Spinal cord (tissue), 10 donors: ENCODE data around the gene GNAZ. TPM values are rescaled to one million over a fixed set of nuclear protein-coding genes. Genes with fewer than 3 reads are reported as not detected.

ENCODE experiments used
- DNase-seq, 6 donors: peaks; one replicate each; pipeline versions ENCODE4 v3.0.0 to v3.0.0-alpha.2; 2013 to 2015; ENCODE audit warnings: low spot score in 6 of 6, low read depth in 4 of 6
- H3K27ac ChIP-seq: one replicate; pipeline ENCODE4 v1.5.1; 2013; ENCODE audit warnings: low read depth, low read length, control low read depth
- H3K27me3 ChIP-seq: one replicate; pipeline ENCODE4 v1.6.1; 2013; ENCODE audit warnings: low read length; ENCODE audit not compliant: control insufficient read depth, insufficient read depth
- H3K36me3 ChIP-seq: one replicate; pipeline ENCODE4 v1.6.1; 2013; ENCODE audit warnings: low read length; ENCODE audit not compliant: control insufficient read depth, insufficient read depth
- H3K4me1 ChIP-seq: one replicate; pipeline ENCODE4 v1.6.1; 2013; ENCODE audit warnings: low read length; ENCODE audit not compliant: control insufficient read depth, insufficient read depth
- H3K4me3 ChIP-seq: one replicate; pipeline ENCODE4 v1.5.1; 2013; ENCODE audit warnings: low read depth, low read length, control low read depth
- H3K9me3 ChIP-seq: one replicate; pipeline ENCODE4 v1.6.1; 2013; ENCODE audit warnings: low read length; ENCODE audit not compliant: control insufficient read depth, insufficient read depth
- WGBS: methylation state at CpG from one replicate; pipeline ENCODE4 v1.1.5; 2013; ENCODE audit warnings: missing lambda C conversion rate; ENCODE audit not compliant: insufficient coverage; 5-methylcytosine and 5-hydroxymethylcytosine counted together
- polyA plus RNA-seq, 2 donors: library from polyadenylated mRNA; unstranded; fragments of 120-200 nt; gene quantifications; one replicate each; pipeline ENCODE4 v1.2.1, GENCODE V29; 2013; ENCODE audit not compliant: insufficient read length in 2 of 2
- total RNA-seq, 2 donors: library from RNA; depleted of rRNA in 1 of 2; stranded (reverse); fragments of 120-200 nt in 1 of 2; fragments of >200 nt in 1 of 2; gene quantifications; one replicate each; pipeline versions ENCODE4 v1.2.3 to v1.2.4, GENCODE V29; 2013 to 2014
- donor health status: healthy.

Gene GNAZ
- total and polyA plus RNA-seq, 4 donors, result 33.3 to 77.9 (median 59.0) TPM

DNA sequence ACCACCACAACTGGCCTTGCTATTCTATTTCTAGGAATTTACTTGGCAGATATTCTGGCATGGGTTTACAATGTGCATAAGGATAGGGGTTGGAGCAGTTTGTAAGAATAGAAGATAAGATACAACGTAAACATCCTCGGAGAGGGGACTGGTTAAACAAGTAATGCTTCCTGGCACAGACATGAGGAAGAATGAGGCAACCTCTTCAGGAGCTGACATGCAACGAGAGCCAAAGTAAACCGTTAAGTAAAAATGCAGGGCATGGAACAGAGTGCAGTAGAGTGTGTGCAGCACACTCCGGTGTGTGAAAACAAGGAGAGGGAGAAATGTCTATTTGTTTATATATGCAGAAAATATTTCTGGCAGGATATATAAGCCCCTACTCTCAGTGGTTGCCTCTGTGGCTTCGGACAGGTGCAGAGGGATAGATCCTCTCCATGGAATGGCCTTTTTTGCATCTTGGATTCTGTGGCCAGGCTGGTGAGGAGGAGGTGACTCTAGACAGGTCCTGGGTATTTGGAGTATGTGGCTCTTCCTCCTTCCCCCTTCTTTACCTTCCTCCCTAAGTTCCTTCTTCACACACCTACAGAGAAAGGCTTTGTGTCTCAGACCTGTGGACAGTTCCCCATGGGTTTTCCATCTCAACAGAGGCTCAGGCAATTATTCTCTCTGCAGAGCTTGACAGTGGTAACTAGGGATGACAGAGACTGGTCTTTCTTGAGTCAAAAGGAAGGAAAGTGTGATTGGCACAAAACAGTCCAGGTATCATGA lies 77.5 kb downstream of the GNAZ start:
- no peak overlapping the region for H3K27ac ChIP-seq
- WGBS, result 46% methylated on average over 4 of the region's 6 CpGs
- DNase-seq, result no peak
- peaks cover 25% of the 10 kb centered on the region for H3K4me1 ChIP-seq
- no peaks in the 10 kb centered on the region for H3K27me3 ChIP-seq
- no peak overlapping the region for H3K4me3 ChIP-seq
- peaks cover 36% of the 10 kb centered on the region for H3K36me3 ChIP-seq
- no peaks in the 10 kb centered on the region for H3K9me3 ChIP-seq

DNA sequence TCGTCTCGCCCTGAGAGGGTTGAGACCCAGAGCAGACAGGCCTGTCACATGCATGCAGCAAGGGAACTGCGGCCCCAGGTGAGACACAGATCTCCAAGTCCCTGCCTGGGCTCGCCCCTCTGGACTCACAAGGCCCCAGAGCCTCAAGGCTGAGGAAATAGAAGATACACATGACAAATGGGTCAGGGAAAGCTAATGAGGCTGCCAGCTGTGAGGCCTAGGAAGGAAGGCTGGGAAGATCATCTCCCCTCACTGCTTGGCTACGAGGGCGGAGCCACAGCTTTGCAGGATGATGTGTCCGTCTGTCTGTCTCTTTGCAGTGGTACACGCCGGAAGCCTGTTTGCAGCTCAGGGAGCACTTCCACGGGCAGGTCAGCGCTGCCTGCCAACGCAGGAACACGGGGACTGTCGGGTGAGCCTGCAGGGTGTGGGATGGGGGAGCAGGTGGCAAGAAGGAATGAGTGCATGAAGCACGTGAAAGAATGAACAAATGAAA lies 79.5 kb downstream of the GNAZ start:
- Histone ChIP-seq H3K4me3 (no peak overlapping the region), H3K27ac (no peak overlapping the region), H3K36me3 (peaks cover 51% of the 10 kb centered on the region), H3K27me3 (no peaks in the 10 kb centered on the region), H3K9me3 (no peaks in the 10 kb centered on the region), H3K4me1 (peaks cover 22% of the 10 kb centered on the region)
- no peak for DNase-seq
- 58% methylated on average over 14 of the region's 15 CpGs for WGBS

- Histone ChIP-seq H3K4me1 (peaks cover 12% of the 10 kb centered on the region), H3K36me3 (peaks cover 58% of the 10 kb centered on the region), H3K27ac (no peak overlapping the region), H3K27me3 (no peaks in the 10 kb centered on the region), H3K4me3 (no peak overlapping the region), H3K9me3 (no peaks in the 10 kb centered on the region)
- 97% methylated on average over 4 of the region's 6 CpGs for WGBS
- DNase-seq, result no peak
Measured at GRCh38 chr22:23150762-23151161, 80.4 kb downstream of the GNAZ start.

DNA sequence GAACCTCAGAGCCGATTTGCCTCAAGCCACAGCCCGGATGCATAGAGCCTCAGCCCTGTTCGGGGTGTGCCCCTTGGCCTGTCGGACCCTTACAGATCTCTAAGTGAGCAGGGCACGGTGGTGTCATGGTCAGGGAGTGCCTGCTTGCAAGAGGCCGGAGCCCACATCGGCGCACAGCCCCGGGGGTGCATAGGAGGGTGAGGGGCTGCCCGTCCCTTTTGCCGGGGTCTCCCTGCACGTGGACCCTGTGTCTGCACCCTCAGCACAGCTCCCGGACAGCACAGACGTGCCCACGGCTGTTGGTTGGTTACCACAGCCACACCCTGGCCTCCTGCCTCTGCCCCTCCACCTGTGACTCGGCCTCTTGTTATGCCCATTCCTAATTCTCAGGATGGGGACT lies 81.5 kb downstream of the GNAZ start:
- Histone ChIP-seq H3K36me3 (peaks cover 69% of the 10 kb centered on the region), H3K27me3 (no peaks in the 10 kb centered on the region), H3K9me3 (no peaks in the 10 kb centered on the region), H3K4me1 (peaks cover 1% of the 10 kb centered on the region), H3K4me3 (no peak overlapping the region), H3K27ac (no peak overlapping the region)
- WGBS, result 94% methylated on average over 12 of the region's 16 CpGs
- DNase-seq, result no peak

DNA sequence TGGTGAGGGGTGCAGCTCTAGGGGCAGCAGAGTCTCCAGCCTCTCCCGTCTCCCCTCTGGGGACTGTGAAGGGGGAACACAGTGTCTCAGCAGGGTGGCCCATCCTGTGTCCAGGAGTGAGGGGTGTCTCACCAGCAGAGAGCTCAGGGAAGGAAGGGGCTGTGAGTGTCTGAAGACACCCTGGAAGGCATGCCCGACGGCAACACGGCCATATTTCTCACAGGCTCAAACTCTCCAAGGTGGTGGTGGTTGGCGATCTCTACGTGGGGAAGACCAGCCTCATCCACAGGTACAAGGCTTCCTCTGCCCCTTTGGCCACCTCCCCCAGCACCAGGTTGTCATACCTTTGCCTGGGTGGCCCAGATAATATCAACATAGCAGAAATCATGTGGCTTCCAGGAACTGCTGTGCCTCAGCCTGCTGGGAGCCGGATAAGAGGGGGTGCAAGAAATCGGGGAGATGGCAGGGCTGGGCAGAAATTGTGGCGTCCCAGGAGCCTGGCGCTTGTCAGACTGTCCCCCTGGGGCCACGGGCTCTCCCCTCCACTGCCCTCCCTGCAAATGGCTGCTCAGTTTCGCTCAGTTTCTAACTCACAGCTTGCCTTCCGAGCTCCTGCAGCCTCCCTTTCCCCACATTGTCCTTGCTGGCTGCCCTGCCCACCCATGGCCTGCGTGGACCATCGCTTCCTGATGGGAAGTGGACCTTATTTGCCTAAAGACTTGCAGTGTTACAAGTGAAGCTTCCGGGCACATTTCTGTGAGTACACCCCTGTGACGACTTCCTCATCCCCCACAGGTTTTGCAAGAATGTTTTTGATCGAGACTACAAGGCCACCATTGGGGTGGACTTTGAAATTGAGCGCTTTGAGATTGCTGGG lies 82.2 kb downstream of the GNAZ start:
- no peak overlapping the region for H3K27ac ChIP-seq
- 87% methylated on average over 15 of the region's 19 CpGs for WGBS

GRCh38 chr22:23153994-23154393 lies 83.7 kb downstream of the GNAZ start:
- whole genome bisulfite sequencing, result 74% methylated on average over 6 of the region's 7 CpGs
- H3K36me3 ChIP-seq, result peaks cover 85% of the 10 kb centered on the region
- no peak overlapping the region for H3K27ac ChIP-seq
- no peak for DNase-seq
- no peaks in the 10 kb centered on the region for H3K9me3 ChIP-seq
- H3K27me3 ChIP-seq, result no peaks in the 10 kb centered on the region
- H3K4me3 ChIP-seq, result no peak overlapping the region
- H3K4me1 ChIP-seq, result no peaks in the 10 kb centered on the region

More for the DNA sequence above, 82.2 kb downstream of the GNAZ start:
- H3K36me3 ChIP-seq, result peaks cover 72% of the 10 kb centered on the region
- H3K4me3 ChIP-seq, result no peak overlapping the region
- no peaks in the 10 kb centered on the region for H3K9me3 ChIP-seq
- no peaks in the 10 kb centered on the region for H3K27me3 ChIP-seq
- no peaks in the 10 kb centered on the region for H3K4me1 ChIP-seq
- DNase-seq, result no peak

GRCh38 chr22:23154461-23154860 lies 84.1 kb downstream of the GNAZ start:
- no peaks in the 10 kb centered on the region for H3K9me3 ChIP-seq
- 100% methylated on average over 3 of the region's 5 CpGs for WGBS
- no peaks in the 10 kb centered on the region for H3K4me1 ChIP-seq
- H3K4me3 ChIP-seq, result no peak overlapping the region
- peaks cover 88% of the 10 kb centered on the region for H3K36me3 ChIP-seq
- no peaks in the 10 kb centered on the region for H3K27me3 ChIP-seq
- no peak overlapping the region for H3K27ac ChIP-seq
- no peak for DNase-seq

DNA sequence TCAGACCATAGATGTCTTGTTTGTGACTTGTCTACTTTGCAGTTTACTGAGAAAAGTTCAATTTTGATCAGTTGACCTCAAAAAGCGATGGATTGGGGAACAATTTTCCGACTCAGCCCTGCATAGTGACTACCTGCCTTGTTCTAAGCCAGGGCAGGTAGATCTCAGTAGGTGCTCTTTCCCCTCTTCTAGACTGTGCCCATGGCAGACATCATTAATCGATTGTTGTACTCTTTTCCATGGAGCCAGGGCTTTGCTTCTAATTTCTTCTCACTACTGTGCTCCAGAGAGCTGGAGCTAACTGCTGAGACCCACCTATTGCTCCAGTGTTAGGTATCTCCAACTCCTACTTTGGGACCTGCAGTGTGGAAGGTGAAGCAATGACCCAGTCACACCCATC lies 84.8 kb downstream of the GNAZ start:
- H3K27me3 ChIP-seq, result no peaks in the 10 kb centered on the region
- H3K4me3 ChIP-seq, result no peak overlapping the region
- 100% methylated on average over 2 of the region's 3 CpGs for WGBS
- no peaks in the 10 kb centered on the region for H3K9me3 ChIP-seq
- no peaks in the 10 kb centered on the region for H3K4me1 ChIP-seq
- DNase-seq, result no peak
- peaks cover 82% of the 10 kb centered on the region for H3K36me3 ChIP-seq
- H3K27ac ChIP-seq, result no peak overlapping the region

DNA sequence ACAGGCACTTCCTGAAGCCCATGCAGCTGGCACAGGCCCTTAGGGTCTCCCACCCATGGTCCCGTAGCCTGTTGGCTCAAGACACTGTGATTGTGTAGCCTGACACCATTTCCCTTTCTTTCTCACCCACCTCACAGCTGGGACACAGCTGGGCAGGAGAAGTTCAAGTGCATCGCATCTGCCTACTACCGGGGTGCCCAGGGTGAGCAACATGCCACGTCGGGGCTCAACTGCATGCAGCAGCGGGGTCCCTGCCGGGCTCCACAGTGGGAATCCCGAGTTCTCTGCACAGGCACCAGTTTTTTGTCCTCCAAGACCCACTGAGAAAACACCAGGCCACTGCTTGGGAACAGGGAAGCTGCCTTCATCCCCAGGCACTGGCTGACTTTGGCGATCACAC lies 85.5 kb downstream of the GNAZ start:
- peaks cover 84% of the 10 kb centered on the region for H3K36me3 ChIP-seq
- no peaks in the 10 kb centered on the region for H3K27me3 ChIP-seq
- no peak for DNase-seq
- no peak overlapping the region for H3K27ac ChIP-seq
- no peak overlapping the region for H3K4me3 ChIP-seq
- H3K4me1 ChIP-seq, result no peaks in the 10 kb centered on the region
- H3K9me3 ChIP-seq, result no peaks in the 10 kb centered on the region
- 87% methylated on average over 8 of the region's 9 CpGs for WGBS
